Stimulated activated CD4-positive, alpha-beta T cell treated with anti-CD3 and anti-CD28 coated beads, Interleukin-1b, Interleukin-23, amount 100 ng/mL, for 48 hours (primary cell): ENCODE measurements around the gene PPFIA2.

Experiments
- DNase-seq: peaks from one replicate; pipeline ENCODE4 v3.0.0-alpha.2; 2020

Gene PPFIA2

DNA sequence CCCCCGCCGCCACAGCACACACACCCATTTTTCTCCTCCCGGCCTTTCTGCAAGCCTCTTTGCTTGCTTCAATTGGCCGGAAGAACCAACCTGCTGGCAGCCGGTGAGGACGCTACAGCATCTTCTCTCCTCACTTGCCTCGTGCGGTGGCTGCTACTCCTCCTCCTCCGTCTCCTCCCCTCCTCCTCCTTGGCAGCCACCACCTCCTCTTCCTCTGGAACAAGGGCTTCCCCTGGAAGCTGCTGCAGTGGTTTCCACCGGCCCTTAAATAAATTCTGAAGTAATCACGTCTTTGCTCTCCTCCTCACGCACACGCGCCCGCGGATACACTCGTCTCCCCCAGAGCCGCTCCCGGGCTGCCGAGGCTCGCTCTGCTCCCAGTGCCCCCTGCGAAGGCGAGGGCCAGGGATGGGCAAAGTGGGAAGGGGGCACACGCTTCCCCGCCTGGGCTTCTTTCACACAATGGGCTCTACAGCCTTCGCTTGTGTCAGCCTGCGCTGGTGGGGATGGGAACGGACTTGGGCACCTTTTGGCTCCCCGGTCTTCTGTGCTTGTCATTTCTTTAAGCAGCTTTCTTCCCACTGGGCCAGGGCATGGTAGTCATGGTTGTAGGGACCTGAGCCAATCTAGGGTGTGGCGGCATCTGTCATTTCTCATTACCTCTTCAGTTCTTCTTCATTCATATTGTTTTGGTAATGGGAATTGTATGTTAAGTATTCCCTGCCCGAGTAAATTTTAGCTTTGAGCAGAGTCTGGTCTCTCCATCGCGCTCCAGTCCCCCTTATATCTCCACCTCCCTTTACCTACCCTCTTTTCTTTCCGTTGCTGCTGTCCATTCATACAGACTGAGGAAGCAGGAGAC, at the start of gene PPFIA2:
TSS of gene PPFIA2 (minus strand) at position 161 of the 862 bp plus-strand sequence.
- DNase-seq = peak; percentile 14

DNA sequence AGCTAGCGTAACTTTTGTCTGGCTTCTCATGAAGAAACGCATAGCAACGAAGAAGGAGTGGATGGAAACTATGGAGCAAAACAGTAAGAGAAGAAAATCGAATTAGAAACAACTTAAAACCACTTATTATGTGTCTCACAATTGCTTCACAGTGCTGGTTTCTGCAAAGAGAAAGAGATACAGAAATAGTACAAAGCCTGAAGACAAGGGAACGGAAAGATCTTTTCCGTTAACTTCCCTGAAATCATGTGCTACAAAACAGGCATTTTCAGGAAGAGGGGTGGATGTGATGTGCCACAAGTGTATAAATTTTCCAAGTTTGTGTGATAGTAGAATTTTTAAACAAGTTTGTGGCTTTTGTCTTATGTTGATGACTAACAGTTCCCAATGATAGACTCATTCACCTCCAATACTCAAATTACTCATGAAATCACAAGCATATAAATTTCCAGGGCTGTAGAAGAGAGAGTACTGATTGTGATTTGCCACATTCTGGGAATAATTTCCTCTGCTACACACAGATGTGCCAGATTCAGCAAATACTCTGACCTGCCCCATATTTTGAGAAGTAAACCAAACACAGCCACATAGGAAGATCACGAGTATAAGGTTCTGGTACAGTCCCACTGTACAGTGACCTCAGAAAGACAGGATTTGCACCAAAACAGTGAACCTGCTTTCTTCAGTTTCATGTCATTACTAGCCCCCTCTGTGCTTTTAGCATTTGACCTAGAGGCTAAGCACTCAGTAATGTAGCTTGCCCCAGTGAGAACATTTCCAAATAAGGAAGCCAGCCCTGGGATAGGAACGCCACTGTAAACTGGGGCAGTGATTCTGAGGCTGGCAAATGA, 41.4 kb upstream of the PPFIA2 start:
- DNase-seq = no peak

DNA sequence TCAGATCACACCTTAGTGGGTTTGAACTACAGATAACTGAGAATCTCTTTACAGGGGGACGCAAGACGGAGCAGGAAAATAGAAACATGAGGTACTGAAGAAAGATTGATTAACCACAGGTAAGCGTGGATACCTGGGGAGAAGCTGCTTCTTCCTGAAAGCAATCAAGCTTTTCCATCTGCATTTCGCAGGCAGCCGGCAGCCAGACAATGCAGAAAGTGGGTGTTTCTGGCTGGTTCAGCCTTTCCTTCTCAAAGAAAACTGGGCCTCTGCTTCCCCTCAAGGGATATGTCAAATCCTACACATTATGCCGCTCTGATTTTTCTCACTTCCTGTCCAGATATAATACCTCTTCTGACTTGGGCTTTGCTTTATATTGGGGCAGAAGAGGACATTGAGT, 39.1 kb upstream of the PPFIA2 start:
- DNase-seq = no peak

DNA sequence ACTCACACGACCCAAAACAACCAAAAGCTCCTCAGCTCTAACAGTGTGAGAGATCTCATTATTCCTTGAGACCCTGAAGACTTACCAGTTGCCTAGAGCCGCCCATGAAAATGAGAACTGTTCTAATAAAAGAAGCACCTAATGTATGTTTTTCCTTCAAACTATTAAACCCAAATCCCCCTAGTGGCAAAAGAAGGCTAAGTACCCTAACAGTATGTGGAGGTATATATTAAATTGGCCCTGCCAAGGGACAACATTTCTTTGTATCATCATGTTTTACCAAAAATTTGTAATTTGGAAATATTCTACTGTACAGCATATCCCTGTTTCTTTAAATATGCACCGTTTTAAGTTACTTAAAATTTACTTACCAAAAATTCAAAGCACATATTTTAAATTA, 38.0 kb upstream of the PPFIA2 start:
- no peak for DNase-seq

DNA sequence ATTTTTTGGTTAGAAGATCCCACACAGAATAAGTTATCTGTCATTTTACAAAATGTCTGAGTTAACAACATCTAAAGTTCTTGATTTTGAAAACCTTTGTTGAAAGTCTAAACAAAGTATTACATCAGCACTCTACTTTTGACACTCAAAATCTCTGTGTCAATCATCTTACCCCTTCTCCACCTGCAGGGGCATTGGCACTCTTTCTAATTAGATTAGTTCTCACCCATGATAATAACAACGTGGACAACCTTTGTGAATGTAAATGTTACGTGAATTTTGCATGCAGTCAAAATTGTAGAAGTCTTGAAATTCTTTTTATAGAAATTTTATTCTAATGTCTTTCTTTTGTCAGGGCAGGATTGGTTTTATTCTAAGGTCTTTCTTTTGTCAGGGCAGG, 33.5 kb upstream of the PPFIA2 start:
- no peak for DNase-seq

DNA sequence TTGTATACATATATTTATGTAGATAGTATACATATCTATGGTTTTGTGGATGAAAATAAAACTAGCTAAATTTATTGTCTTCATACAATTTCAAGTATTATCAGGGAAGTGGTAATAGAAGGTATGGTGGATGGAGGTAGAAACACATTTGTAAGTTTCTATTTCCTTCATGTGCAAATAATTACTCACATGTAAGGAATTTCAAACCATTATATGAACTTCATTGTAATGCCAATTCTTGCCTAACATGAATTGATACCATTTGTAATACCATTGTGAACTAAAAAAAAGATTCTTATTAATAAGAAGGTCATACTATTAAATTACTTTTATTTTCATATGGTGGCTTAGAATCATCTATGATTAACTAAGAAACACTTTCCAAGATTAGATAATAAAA, 20.1 kb upstream of the PPFIA2 start:
- no peak for DNase-seq

DNA sequence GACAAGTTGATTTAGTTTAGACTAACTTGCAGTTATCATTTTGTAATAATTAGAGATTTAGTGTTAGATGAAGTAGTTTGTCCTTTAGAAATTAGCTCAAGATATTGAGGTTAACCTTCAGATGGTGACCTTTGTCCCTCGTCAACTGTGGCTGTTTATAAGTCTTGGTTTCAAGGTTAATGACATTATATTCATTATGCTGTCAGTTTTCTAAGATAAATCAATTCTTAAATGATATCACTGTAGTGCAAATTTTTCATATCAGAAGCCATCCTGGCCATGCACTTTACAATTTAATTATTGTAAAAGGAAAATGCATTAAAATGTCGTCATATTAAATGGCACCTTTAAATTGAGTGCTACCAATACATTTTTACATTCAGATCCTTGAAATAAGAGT, 19.6 kb upstream of the PPFIA2 start:
- DNase-seq = no peak

DNA sequence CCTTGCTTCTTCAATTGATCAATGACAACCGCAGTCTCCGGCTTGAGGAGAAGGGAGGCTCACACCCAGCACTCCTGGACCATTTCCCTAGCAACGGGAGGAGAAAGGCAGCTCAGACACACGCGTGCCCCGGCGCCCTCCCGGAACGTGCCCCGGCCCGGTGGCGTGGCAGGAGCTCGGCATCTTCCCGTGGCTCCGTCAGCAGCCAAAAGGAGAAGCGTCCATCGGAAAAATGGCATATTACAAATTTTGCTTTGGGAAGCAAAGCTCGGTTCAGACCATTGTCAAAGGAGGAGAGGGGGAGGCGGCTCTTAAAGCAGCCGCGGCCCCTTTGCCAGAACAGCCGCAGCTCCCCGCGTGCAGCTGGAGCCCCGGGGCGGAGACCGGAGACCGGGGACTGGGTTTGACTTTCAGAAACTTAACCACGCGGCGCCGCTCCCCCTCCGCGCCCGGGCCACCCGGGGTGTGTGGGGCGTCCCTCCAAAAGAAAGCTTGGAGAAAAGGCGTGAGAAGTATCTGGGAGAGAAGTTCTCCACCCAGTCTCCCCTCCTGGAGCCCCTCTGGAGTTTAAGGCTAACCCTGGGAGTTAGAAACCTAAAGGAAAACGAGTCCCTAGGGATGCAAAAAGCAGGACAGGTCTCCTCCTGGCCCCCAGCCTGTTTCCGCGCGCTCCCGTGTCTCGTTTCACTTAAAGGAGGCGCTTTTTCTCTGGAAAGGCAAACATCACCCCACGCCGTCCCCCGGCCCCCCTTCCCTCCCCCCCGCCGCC, 545 bp downstream of the PPFIA2 start:
- peak; percentile 2 for DNase-seq

DNA sequence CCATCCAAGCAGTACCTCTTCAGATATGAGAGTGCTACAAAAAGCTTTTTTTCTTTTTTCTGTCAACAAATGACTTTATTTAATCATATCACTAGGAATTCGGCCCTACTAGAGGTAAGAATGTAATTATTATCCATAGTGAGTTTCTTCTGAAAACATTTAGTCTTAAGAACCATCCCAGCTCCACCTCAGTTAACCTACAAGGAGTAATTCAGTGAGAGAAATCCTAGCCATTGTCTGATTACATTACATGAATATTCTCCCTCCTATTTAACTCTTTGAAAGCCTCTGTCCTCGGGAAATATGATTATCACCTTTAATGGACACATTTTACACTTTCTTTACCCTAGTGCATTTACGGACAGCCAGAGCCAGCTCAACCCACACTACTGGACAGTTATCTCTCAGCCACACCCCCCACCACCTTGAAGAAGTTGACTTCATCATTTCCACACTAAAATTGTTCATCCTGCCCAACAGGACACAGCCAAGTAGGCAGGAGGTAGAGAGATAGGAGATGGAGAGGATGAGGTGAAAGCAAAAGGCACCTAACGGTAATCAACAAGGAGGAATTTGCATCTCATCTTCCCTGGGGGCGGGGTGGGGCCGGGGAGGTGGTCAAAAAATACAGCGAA, 1.3 kb downstream of the PPFIA2 start:
- DNase-seq = no peak

DNA sequence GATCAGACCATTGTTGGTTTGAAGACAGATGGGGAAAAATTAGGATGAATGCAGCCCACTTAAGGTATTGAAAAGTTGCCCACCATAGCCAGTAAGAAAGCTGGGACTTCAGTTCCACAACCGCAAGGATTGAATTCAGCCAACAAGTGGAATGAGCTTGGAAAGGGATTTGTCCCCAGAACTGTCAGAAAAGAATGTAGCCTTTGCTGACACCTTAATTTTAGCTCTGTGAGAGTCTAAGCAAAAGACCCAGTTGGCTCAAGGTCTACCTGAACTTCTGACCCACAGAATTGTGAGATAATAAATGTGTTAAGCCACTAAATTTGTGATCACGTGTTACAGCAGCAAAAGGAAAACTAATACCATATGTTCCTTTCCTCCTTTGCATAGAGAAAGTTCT, 29.4 kb downstream of the PPFIA2 start:
- DNase-seq = no peak

DNA sequence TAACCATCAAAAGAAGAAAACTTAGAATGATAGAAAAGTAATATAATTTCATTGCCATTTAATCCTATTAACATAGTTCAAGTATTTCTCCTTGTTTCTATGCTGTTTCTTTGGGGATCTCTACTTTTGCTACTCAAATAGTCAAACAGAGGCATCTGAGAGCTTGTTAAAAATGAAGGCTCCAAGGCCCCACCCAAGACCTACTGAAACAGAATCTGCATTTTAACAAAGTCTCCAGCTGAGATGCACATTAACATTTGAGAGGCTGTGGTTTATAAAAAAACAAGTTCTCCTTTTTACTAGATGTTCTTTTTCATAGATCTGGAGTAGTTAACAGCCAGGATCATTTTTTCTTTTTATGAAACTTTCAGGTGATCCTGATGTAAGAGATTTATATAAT, 31.8 kb downstream of the PPFIA2 start:
- DNase-seq = no peak

DNA sequence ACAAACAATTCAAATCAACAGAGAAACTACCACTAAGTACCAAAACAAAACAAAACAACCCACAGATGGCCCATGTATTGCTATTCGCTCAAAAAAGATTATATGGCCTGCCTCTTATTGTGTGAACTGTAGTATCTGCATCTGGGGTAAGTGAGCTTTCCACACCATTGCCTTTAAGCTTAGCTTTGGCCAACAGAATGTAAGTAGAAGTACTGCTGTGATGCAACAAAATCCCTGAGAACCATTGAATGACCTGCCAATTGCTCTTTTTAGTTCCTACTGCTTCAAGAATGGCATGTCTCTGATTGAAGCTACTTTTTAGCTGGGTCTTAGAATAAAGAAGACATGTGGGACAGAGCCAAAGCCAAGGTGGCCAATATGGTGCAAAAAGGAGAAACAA, 32.5 kb downstream of the PPFIA2 start:
- no peak for DNase-seq

DNA sequence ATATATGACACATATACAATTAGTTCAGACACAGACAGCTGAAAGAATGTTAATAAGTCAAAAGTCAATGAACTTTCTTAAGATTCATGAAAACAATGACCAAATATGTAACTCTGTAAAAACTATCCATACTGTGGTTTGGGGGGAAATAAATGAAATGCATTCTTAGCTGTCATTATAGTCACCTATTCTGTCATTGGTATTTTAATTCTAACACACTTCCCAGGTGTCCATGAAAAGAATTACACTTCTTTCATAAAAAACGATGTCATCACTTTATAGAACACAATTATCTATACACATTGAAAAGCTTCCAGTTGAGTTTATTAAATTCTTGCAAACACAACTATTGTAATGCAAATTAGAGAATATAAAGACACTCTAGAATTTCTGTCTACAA, 35.8 kb downstream of the PPFIA2 start:
- no peak for DNase-seq

DNA sequence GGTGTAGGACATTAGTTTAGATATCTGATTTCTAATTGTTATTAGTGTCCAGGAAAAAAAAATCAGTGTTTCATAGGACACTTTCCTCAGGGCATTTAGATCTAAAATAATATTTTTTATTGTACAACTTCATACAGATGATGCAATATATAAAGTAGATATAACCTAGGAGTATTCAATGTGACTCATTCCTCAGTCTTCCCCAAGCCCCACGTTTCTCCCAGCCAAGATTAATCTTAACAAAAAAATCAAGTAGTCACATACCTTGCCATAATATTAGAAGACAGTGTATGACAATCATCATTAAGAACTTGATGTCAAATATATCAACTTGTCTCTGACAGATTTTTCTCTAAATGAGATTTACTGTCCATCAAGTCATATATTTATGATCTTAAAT, 37.1 kb downstream of the PPFIA2 start:
- DNase-seq = no peak

DNA sequence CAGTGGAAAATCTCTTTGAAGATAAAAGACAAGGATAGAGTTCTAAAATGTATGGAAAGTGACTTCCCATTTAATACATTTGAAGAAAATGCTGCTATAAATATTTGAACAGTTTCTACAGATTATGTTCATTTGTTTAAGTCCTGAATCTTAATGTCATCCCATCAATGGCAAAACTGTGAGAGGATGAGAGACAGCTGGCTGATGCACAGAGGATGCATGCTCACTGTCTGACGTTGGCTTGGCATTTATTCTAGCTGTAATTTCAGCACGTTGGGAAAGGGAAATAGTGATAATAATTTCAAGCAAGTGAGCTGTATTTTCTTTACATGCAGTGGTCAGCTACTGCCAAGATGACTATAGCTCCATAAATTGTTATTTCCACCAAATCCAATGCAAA, 40.5 kb downstream of the PPFIA2 start:
- no peak for DNase-seq

DNA sequence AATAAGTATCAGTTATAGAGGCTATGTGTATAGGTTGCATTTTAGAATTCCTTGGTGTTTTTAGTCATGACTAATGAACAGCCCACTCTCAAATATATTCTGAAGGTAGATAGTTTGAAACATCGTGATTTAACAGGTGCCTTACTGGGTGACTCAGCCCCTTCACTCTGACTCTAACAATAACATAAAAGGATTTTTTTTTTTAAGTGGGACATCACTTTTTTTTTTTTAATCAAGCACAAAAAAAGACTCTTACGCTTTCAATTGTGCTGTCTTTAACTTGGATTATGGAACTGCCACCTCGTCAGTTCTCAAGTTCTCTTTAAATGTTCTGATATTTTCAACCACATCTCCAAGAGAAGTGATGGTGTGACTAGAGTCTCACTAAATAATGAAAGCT, 46.6 kb downstream of the PPFIA2 start:
- no peak for DNase-seq

DNA sequence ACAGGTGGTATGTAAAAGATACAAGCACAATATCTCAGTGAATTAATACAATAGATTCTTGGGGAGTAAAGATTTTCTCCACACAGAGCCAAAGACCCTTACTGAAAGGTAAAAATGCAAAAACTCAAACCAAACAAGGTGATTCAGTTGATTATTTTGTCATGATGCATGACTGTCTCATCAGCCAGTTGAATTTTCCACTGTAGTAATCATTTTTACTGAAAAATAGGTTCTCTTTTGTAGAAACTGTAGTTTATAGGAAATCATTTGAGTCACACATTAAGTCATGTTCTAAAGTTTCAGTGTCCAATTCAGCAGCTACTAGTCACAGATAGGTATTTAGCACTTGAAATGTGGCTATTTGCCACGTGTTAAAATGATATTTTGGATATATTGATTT, 53.6 kb downstream of the PPFIA2 start:
- no peak for DNase-seq

DNA sequence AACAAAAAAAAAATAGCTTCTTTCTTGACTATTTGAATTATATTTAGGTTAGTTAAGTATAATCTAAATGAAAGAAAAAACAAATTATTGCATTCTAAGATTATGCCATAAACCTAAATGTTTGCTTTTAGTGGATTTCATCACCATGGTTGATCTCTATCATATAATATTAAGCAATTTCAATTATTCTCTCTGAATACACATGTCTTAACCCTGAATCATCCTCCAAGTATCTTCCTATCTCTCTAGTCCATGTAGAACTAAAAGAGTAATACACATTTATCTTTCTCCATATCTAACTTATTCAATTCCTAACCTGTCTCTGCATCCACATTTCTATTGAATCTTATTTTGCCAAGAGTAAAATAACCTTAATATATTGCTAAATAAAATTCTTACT, 59.6 kb downstream of the PPFIA2 start:
- no peak for DNase-seq

DNA sequence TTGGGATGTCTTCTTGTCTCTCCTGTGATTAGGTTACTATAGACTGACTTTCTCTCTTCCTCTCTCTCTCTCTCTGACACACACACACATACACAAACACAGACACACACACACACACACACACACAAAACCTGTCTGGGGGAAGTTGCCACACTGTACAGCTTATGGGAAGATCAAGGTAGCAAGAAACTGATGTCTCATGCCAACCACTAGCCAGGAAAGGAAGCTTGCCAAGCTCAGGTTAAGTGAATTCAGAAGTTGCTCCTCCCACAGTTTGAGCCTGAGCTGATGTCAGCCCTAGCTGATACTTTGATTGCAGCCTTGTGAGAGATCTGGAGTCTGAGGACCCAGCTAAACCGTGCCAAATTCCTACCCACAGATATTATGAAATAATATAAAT, 67.1 kb downstream of the PPFIA2 start:
- peak; percentile 1 for DNase-seq

DNA sequence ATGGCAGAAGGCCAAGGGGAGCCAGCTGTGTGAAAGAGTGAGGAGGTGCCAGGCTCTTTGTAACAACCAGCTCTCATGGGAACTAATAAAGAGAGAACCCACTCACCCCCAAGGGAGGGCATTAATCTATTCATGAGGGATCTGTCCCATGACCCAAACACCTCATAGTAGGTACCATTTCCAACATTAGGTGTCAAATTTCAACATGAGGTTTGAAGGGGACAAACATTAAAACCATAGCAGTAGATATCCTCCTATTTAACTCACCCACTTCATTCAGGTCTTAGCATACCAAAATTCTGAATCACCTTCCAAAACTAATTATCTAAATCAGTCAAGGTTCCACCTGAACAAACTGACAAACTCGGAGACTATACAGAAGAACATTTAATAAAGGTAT, 75.3 kb downstream of the PPFIA2 start:
- no peak for DNase-seq

DNA sequence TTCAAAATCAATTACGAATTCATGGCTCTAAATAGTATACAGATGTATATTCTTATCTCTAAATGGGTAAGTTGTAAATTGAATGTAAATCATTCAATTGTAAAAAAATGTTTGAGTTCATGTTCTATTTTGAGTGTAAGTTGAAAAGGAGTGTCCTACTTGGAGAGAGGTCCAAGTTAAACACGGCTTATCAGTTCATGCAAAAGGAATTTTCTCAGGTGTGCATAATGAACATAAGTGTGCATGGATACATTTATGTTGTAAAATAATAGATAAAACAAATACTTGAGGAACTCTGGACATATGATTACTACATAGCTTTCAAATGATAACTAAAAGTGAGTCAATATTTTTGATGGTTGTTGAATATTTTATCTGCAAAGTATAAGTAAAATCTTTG, 79.5 kb downstream of the PPFIA2 start:
- no peak for DNase-seq

DNA sequence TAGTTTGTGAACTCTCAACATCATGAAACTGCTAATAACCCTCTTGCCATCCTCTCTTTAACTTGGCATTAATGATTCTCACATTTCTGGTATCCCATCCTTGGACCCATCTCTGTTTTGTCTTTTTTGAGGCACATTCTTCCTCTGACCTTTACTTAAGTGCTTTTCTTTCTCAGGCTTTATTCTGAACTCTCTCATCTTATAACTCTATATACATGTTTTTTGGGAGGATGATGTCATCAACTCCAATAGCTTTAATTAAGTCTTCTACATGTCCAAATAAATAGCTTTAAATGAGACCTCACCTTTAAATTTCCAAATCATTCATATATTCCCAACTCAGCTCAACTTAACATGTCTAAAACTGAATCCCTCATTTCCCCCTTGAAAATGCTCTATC, 88.4 kb downstream of the PPFIA2 start:
- DNase-seq = no peak

DNA sequence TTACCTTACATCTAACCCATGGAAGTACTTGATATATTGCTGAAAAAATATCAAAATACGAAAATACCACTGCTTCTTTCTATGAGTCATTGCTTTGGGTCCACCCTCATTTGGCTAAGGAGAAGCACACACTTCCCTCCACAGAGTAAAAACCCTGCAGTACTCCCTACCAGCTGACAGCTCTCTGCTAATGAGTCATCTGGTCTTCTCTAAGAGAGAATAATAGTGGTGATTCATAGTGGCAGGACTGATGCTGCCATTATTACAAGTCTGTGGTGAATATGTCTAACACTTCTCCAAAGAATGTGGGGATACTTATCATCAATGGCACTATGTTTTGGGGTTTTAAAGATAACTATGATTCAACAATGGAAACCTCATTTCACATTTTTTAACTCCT, 90.7 kb downstream of the PPFIA2 start:
- peak; percentile 40 for DNase-seq
